Kidney epithelial cell (primary cell): Measurements from ENCODE around the gene EPN2. TPM values are rescaled to one million over a fixed set of nuclear protein-coding genes. Genes with fewer than 3 reads are reported as not detected.

ENCODE experiments used
- DNase-seq: peaks from one replicate; pipeline ENCODE4 v3.0.0-alpha.2; 2010; ENCODE audit warnings: low read depth
- H3K27me3 ChIP-seq: 2 replicates; pipeline ENCODE4 v1.6.0; 2011; ENCODE audit warnings: low read length; ENCODE audit not compliant: control insufficient read depth, insufficient read depth
- H3K36me3 ChIP-seq: 2 replicates; pipeline ENCODE4 v1.5.1; 2011; ENCODE audit warnings: low read length; ENCODE audit not compliant: control insufficient read depth, insufficient read depth
- H3K4me3 ChIP-seq: 2 replicates; pipeline ENCODE4 v1.5.1; 2011; ENCODE audit warnings: low read depth, mild to moderate bottlenecking, control low read depth, low read length
- total RNA-seq: library from RNA; depleted of rRNA; stranded (reverse); fragments of >200 nt; gene quantifications from 2 replicates; pipeline ENCODE4 v1.2.3, GENCODE V29; 2015
- TF ChIP-seq, protein P1 (sequence below): IDR thresholded peaks from 2 replicates; pipeline ENCODE4 v1.5.1; 2011; ENCODE audit warnings: mild to moderate bottlenecking, moderate library complexity, low read length, control low read depth, inconsistent platforms; ENCODE audit not compliant: insufficient read depth, poor library complexity, severe bottlenecking

EPN2 gene
- total RNA-seq, 1 donor from 2014 or later = 13.7 TPM

DNA sequence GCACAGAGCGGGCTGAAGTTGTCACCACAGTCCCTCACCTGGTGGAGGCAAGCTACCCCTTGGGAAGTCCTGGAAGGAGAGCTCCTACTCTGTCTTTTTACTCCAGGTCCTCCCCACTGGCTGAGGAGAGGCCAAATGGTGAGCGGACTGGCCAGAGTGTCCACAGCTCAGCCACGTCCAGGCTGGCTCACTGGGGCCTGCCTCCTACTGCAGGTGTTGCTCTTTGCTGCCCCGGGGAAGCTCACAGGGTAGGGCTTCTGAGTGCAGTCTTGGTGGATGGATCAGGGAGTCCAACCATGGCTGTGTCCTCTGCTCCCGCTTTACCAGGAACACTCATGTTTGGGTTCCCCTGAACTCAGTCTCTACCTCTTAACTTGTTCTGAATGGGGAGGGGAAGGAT lies 122.7 kb downstream of the EPN2 start:
- no peak for DNase-seq
- Histone ChIP-seq H3K27me3 (no peaks in the 10 kb centered on the region), H3K4me3 (no peak overlapping the region), H3K36me3 (no peaks in the 10 kb centered on the region)
- TF ChIP-seq, protein P1, sequence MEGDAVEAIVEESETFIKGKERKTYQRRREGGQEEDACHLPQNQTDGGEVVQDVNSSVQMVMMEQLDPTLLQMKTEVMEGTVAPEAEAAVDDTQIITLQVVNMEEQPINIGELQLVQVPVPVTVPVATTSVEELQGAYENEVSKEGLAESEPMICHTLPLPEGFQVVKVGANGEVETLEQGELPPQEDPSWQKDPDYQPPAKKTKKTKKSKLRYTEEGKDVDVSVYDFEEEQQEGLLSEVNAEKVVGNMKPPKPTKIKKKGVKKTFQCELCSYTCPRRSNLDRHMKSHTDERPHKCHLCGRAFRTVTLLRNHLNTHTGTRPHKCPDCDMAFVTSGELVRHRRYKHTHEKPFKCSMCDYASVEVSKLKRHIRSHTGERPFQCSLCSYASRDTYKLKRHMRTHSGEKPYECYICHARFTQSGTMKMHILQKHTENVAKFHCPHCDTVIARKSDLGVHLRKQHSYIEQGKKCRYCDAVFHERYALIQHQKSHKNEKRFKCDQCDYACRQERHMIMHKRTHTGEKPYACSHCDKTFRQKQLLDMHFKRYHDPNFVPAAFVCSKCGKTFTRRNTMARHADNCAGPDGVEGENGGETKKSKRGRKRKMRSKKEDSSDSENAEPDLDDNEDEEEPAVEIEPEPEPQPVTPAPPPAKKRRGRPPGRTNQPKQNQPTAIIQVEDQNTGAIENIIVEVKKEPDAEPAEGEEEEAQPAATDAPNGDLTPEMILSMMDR = no peak

GRCh38 chr17:19360772-19361171 lies 123.6 kb downstream of the EPN2 start:
- Histone ChIP-seq H3K27me3 (no peaks in the 10 kb centered on the region), H3K4me3 (no peak overlapping the region), H3K36me3 (no peaks in the 10 kb centered on the region)
- no peak for DNase-seq
- TF ChIP-seq, protein P1 = no peak

- DNase-seq = no peak
- H3K4me3 ChIP-seq = no peak overlapping the region
- TF ChIP-seq, protein P1 = no peak
- no peaks in the 10 kb centered on the region for H3K27me3 ChIP-seq
- H3K36me3 ChIP-seq = no peaks in the 10 kb centered on the region
Measured at GRCh38 chr17:19361326-19361725, 124.2 kb downstream of the EPN2 start.

GRCh38 chr17:19361944-19362276 lies 124.7 kb downstream of the EPN2 start:
- no peak for DNase-seq
- no peaks in the 10 kb centered on the region for H3K36me3 ChIP-seq
- H3K4me3 ChIP-seq = peak overlapping the region; percentile 72
- TF ChIP-seq, protein P1 = no peak
- H3K27me3 ChIP-seq = no peaks in the 10 kb centered on the region

- DNase-seq = no peak
- peak within 1 kb of the TSS; percentile 72 for H3K4me3 ChIP-seq
- TF ChIP-seq, protein P1 = peak; percentile 93
- H3K36me3 ChIP-seq = no peaks in the 10 kb centered on the region
- no peaks in the 10 kb centered on the region for H3K27me3 ChIP-seq
Measured at GRCh38 chr17:19362277-19363113, 125.3 kb downstream of the EPN2 start, which contains the start of gene B9D1. B9D1 (minus strand) TSS chr17:19362723; CDS start chr17:19362569, 154 bp downstream.

DNA sequence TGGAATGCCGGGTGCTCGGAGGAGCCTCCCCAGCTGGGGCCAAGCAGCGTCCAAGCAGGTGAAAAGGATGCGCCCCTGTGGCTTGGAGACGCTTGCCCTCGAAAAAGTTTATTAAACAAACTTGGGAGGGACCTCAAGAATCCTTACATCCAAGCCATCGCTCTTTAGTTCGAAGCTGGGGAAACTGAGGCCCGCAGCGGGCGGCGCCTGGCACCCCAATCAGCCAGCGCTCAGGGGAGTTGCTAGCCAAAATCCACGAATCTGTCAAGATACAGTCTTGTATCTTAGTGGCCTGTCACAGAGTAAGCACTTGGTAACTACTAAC lies 125.9 kb downstream of the EPN2 start:
- H3K4me3 ChIP-seq = no peak overlapping the region
- H3K27me3 ChIP-seq = no peaks in the 10 kb centered on the region
- H3K36me3 ChIP-seq = no peaks in the 10 kb centered on the region
- TF ChIP-seq, protein P1 = no peak
- DNase-seq = no peak
